Psoas muscle (tissue), 8 donors: Measurements from ENCODE around the gene PTPRA. TPM values are rescaled to one million over a fixed set of nuclear protein-coding genes. Genes with fewer than 3 reads are reported as not detected.

ENCODE experiments used
- ATAC-seq, 4 donors: fragments of 200-7000 bp; cut with Tn5 transposase; one replicate each; pipeline ENCODE4 v1.9.1; 2020; ENCODE audit warnings: moderate library complexity in 3 of 4, mild to moderate bottlenecking in 2 of 4
- DNase-seq, 2 donors: peaks; one replicate each; pipeline ENCODE4 v3.0.0-alpha.2; 2020
- H3K27ac ChIP-seq: fragments of 200-600 bp; one replicate; pipeline ENCODE4 v1.8.0; 2022
- H3K27me3 ChIP-seq, 3 donors: fragments of 200-600 bp in 1 of 3; one replicate each; pipeline versions ENCODE4 v1.6.1 to v1.8.0; 2013 to 2022; ENCODE audit warnings: low read length in 2 of 3, mild to moderate bottlenecking in 2 of 3, moderate library complexity in 1 of 3; ENCODE audit not compliant: insufficient read depth in 3 of 3
- H3K36me3 ChIP-seq, 2 donors: fragments of 200-600 bp in 1 of 2; one replicate each; pipeline versions ENCODE4 v1.6.1 to v1.8.0; 2013 to 2022; ENCODE audit warnings: low read depth in 1 of 2, mild to moderate bottlenecking in 1 of 2, moderate library complexity in 1 of 2; ENCODE audit not compliant: insufficient read depth in 1 of 2
- H3K4me1 ChIP-seq: fragments of 200-600 bp; one replicate; pipeline ENCODE4 v1.8.0; 2022
- H3K4me3 ChIP-seq: fragments of 200-600 bp; one replicate; pipeline ENCODE4 v1.8.0; 2022; ENCODE audit warnings: mild to moderate bottlenecking
- H3K9me3 ChIP-seq: fragments of 200-600 bp; one replicate; pipeline ENCODE4 v1.8.0; 2022
- WGBS, 3 donors: extraction: QIAGEN DNeasy Blood & Tissue Kit; methylation state at CpG; one replicate each; pipeline versions ENCODE4 v1.1.6 to v1.1.7; 2013; 5-methylcytosine and 5-hydroxymethylcytosine counted together
- intact Hi-C, 2 donors: fragments of 100-400 bp; cut with DNase I; formaldehyde crosslinking; loops; one replicate each; pipeline versions ENCODE4 v1.11.0 to v1.14.2; 2022
- polyA plus RNA-seq, 3 donors: library from polyadenylated mRNA; stranded (reverse); fragments of 200-250 nt; gene quantifications; one replicate each; pipeline ENCODE4 v1.2.3, GENCODE V29; 2013
- total RNA-seq, 4 donors: library from RNA; stranded (reverse); fragmentation: NEBNext Ultra II Directional in 2 of 4; extraction: Animal tissue kit (Norgen Biotek cat#: 25700) in 2 of 4; gene quantifications; one replicate each; pipeline versions ENCODE4 v1.2.1 to v1.2.4, GENCODE V29; 2021 to 2023
- TF ChIP-seq, protein P1 (sequence below): fragments of 200-600 bp; IDR thresholded peaks from one replicate; pipeline ENCODE4 v1.8.0; 2022; ENCODE audit warnings: antibody characterized with exemption
- donor health status: healthy with polysubstance abuse.
- donor health status: DM: no; HTN: no; CAD: no; lungs with moderate emphysema.
- donor health status: Bipolar disorder and iron deficiency.
- donor health status: healthy.
- donor health status: DM: yes; HTN: yes; CAD: no.
- donor health status: DM: no; HTN: no; CAD: no.
- donor health status: DM: no; HTN: no; CAD: no.
- donor health status: DM: yes; HTN: yes; CAD: no.

Gene PTPRA
- total and polyA plus RNA-seq, 7 donors: 7.6 to 19.9 (median 15.0) TPM

DNA sequence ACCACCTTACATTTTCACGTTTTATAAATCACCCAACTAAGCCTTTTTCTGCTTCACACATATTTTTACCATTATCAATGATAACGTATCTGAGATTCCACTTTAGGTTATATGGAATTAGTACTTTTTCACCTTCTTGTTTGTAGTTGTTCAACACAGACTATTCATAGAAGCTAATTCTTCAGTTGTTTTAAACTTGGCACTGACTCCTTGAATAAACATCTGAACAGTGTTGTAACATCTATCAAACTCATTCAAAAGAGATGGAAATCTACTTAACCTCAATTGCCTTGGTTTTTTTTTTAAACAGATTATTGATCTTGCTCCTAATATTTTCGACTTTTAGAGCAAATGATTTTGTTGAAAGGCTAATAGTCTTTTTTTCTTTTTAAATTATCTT lies 34.2 kb downstream of the PTPRA start:
- TF ChIP-seq, protein P1, sequence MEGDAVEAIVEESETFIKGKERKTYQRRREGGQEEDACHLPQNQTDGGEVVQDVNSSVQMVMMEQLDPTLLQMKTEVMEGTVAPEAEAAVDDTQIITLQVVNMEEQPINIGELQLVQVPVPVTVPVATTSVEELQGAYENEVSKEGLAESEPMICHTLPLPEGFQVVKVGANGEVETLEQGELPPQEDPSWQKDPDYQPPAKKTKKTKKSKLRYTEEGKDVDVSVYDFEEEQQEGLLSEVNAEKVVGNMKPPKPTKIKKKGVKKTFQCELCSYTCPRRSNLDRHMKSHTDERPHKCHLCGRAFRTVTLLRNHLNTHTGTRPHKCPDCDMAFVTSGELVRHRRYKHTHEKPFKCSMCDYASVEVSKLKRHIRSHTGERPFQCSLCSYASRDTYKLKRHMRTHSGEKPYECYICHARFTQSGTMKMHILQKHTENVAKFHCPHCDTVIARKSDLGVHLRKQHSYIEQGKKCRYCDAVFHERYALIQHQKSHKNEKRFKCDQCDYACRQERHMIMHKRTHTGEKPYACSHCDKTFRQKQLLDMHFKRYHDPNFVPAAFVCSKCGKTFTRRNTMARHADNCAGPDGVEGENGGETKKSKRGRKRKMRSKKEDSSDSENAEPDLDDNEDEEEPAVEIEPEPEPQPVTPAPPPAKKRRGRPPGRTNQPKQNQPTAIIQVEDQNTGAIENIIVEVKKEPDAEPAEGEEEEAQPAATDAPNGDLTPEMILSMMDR: no peak
- WGBS, 3 donors: 77 to 87% (median 85%) methylated on average over 3 of the region's 3 CpGs
- H3K36me3 ChIP-seq: no peaks in the 10 kb centered on the region
- no peak overlapping the region for H3K27ac ChIP-seq
- H3K9me3 ChIP-seq: no peaks in the 10 kb centered on the region
- DNase-seq: no peak
- no peaks in the 10 kb centered on the region for H3K27me3 ChIP-seq
- no peak for ATAC-seq
- no peak overlapping the region for H3K4me3 ChIP-seq
- intact Hi-C loops: no loop called here
- H3K4me1 ChIP-seq: no peaks in the 10 kb centered on the region

DNA sequence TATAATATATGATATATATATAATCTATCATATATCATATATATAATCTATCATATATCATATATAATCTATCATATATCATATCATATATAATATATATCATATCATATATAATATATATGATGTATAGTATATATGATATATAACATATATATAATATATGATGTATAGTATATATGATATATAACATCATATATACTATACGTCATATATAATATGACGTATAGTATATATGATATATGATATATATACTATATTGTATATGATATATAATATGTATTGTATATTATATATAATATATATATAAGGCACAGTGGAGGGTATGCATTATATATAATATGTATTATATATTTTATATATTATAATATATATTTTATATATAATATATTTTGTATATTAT lies 36.7 kb downstream of the PTPRA start:
- no peaks in the 10 kb centered on the region for H3K36me3 ChIP-seq
- no peaks in the 10 kb centered on the region for H3K4me1 ChIP-seq
- no peaks in the 10 kb centered on the region for H3K27me3 ChIP-seq

DNA sequence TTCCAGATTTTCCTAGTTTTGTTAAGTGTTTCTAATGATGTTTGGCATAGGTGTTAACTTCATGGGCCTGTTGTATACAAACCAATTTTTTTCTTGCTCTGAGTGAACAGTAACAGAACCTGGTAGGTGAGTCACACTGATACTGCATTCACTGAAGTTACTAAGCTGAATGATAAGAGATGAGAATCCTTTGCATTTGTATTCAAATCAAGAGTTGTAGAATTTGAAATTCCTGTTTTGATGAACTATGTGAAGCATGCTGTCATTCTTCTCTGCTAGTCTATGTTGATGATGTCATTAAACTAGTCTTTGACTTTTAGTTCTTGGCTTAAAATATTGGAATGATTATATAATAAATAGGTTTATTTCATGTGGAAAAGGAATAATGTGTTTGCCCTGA lies 37.9 kb downstream of the PTPRA start:
- TF ChIP-seq, protein P1: no peak

More for the DNA sequence above, 36.7 kb downstream of the PTPRA start:
- TF ChIP-seq, protein P1: no peak
- H3K4me3 ChIP-seq: no peak overlapping the region
- 97% methylated on average over 2 of the region's 2 CpGs for WGBS, 3 donors
- intact Hi-C loops: no loop called here
- H3K27ac ChIP-seq: no peak overlapping the region
- DNase-seq: no peak
- ATAC-seq: no peak
- no peaks in the 10 kb centered on the region for H3K9me3 ChIP-seq

DNA sequence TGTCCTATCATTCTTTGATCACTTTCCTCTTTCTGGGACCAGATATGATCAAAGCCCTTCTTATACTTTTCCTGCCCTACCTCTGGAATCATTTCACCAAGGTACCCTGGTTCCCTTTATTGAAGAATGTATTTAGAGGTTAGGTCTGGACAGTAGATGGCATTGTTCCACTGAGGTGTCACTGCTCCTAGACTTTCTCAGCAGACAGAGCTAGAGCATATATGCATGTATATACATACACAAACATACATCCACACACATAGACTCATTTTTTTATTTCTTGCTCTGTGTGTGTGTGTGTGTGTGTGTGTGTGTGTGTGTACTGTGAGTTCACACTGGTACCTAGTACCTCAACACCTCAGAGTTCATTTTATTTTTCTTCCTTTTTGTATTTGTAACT lies 40.9 kb downstream of the PTPRA start:
- Histone ChIP-seq H3K9me3 (no peaks in the 10 kb centered on the region), H3K36me3 (no peaks in the 10 kb centered on the region), H3K4me3 (no peak overlapping the region), H3K27me3 (no peaks in the 10 kb centered on the region), H3K27ac (no peak overlapping the region), H3K4me1 (peaks cover 15% of the 10 kb centered on the region)
- intact Hi-C loops: no loop called here
- no peak for ATAC-seq
- no peak for DNase-seq
- TF ChIP-seq, protein P1: no peak

More for the DNA sequence above, 37.9 kb downstream of the PTPRA start:
- Histone ChIP-seq H3K4me3 (no peak overlapping the region), H3K27ac (no peak overlapping the region), H3K9me3 (no peaks in the 10 kb centered on the region), H3K36me3 (no peaks in the 10 kb centered on the region), H3K4me1 (no peaks in the 10 kb centered on the region), H3K27me3 (no peaks in the 10 kb centered on the region)
- DNase-seq (no peak), ATAC-seq (no peak)
- intact Hi-C loops: no loop called here

DNA sequence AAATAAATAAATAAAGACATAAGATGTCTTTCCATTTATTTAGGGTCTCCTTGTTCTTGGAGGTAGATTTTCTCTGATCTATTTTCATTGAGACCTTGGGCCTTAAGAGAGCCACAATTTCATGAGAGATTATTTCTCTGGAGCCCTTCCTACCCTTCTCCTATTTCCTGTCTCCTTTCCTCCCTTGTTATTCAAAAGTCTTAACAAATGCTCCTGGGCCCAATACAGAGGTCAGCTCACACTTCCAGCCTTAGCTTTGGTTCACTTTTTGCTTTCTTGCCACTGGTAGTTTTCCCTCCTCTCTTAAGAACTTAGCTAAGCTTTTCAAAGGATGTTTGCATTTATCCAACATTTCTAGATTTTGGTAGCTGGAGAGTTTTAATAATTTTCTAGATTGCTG lies 44.0 kb downstream of the PTPRA start:
- H3K27ac ChIP-seq: no peak overlapping the region
- no peak for DNase-seq
- no peaks in the 10 kb centered on the region for H3K9me3 ChIP-seq
- ATAC-seq: no peak
- H3K4me1 ChIP-seq: peaks cover 31% of the 10 kb centered on the region
- intact Hi-C loops: no loop called here
- no peak overlapping the region for H3K4me3 ChIP-seq
- TF ChIP-seq, protein P1: no peak
- no peaks in the 10 kb centered on the region for H3K27me3 ChIP-seq
- no peaks in the 10 kb centered on the region for H3K36me3 ChIP-seq
